HL-60 (cell line): Measurements from ENCODE around the gene RBM33.

ENCODE experiments used
- GABPA ChIP-seq: IDR thresholded peaks from 2 replicates; pipeline ENCODE4 v1.6.1; 2012; ENCODE audit warnings: low read depth
- POLR2AphosphoS5 ChIP-seq: IDR thresholded peaks from 2 replicates; pipeline ENCODE4 v1.6.1; 2012; ENCODE audit warnings: low read depth
- TF ChIP-seq, protein P1 (sequence below): IDR thresholded peaks from one replicate; pipeline ENCODE4 v1.5.1; 2011; ENCODE audit warnings: low read length, control low read depth, inconsistent platforms; ENCODE audit not compliant: insufficient read depth

DNA sequence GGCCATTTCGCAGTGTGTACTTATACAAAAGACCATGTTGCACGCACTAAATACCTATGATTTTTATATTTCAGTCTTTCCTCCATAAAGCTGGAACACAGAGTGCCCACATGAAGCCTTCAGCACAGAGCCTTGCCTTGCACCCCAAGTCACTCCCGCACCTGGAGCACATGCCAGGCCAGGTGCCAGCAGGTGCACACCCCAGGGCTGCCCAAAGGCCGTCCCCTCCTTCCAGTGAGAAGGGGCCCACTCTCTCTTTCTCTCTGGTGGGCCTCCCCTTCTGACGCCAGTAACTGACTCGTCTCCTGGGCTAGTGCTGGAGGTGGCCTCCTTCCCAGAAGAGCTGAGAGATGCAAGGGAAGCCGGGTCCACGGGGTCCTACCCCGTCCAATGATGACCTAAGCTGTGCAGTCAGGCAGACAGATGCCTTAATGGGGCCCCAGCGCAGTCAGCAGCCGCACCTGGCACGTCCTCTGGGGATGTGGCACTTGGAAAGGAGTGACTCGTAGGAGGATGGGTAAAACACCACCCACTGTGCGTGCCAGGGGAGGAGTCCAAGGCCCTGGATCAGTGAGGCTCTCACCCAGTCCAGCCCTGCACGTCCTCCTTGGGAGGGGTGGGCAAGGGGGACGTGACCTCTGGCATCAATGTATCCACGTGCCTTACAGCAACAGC is 185.5 kb downstream of the RBM33 start:
- TF ChIP-seq, protein P1, sequence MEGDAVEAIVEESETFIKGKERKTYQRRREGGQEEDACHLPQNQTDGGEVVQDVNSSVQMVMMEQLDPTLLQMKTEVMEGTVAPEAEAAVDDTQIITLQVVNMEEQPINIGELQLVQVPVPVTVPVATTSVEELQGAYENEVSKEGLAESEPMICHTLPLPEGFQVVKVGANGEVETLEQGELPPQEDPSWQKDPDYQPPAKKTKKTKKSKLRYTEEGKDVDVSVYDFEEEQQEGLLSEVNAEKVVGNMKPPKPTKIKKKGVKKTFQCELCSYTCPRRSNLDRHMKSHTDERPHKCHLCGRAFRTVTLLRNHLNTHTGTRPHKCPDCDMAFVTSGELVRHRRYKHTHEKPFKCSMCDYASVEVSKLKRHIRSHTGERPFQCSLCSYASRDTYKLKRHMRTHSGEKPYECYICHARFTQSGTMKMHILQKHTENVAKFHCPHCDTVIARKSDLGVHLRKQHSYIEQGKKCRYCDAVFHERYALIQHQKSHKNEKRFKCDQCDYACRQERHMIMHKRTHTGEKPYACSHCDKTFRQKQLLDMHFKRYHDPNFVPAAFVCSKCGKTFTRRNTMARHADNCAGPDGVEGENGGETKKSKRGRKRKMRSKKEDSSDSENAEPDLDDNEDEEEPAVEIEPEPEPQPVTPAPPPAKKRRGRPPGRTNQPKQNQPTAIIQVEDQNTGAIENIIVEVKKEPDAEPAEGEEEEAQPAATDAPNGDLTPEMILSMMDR: no peak
- TF ChIP-seq GABPA (no peak), POLR2AphosphoS5 (no peak)
